SU-DHL-6 (cell line): Measurements from ENCODE around the gene ARL8A.

Experiments
- EZH2phosphoT487 ChIP-seq: fragments of 200-600 bp; sonication (generic), shearing (Covaris generic); conservative IDR thresholded peaks from 2 replicates; pipeline ENCODE4 v1.6.1; 2018; ENCODE audit warnings: mild to moderate bottlenecking, antibody characterized with exemption, low read length, moderate library complexity, mixed read lengths
- TF ChIP-seq, protein P1 (sequence below): fragments of 200-600 bp; sonication (generic); IDR thresholded peaks from one replicate; pipeline ENCODE4 v1.5.1; 2017; ENCODE audit warnings: antibody characterized with exemption, mild to moderate bottlenecking, low read length, moderate library complexity; ENCODE audit not compliant: insufficient read depth, poor library complexity, severe bottlenecking

DNA sequence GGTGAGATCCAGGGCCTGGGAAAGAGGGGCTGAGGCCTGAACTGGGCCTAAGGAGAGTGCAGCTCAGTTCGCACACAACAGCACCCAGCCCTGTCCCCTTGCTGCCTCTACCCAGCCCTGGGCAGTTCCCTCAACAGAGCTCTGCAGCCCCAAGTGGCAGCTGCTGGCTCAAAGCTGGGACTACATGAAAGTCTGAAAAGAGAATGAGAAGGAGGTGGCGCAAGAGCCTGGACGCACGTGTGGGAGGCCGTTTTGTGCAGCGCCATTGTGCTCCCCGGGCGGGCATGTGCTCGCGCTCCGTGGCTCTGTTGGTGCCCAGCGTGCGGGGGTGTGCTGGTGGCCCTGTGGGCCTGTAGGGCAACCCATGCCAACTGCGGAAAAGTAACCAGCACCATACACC is 11.5 kb downstream of the ARL8A start:
- TF ChIP-seq, protein P1, sequence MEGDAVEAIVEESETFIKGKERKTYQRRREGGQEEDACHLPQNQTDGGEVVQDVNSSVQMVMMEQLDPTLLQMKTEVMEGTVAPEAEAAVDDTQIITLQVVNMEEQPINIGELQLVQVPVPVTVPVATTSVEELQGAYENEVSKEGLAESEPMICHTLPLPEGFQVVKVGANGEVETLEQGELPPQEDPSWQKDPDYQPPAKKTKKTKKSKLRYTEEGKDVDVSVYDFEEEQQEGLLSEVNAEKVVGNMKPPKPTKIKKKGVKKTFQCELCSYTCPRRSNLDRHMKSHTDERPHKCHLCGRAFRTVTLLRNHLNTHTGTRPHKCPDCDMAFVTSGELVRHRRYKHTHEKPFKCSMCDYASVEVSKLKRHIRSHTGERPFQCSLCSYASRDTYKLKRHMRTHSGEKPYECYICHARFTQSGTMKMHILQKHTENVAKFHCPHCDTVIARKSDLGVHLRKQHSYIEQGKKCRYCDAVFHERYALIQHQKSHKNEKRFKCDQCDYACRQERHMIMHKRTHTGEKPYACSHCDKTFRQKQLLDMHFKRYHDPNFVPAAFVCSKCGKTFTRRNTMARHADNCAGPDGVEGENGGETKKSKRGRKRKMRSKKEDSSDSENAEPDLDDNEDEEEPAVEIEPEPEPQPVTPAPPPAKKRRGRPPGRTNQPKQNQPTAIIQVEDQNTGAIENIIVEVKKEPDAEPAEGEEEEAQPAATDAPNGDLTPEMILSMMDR, result no peak
- no peak for TF ChIP-seq EZH2phosphoT487
